ENCODE data around the gene PTK6.

PTK6 gene

GRCh38 chr20:63500151-63500901 is 36.9 kb downstream of the PTK6 start:
- H4K20me1 ChIP-seq (ENCODE audit: insufficient read depth, low read length) = no peaks in the 10 kb centered on the region
- no peaks in the 10 kb centered on the region for H3F3A ChIP-seq (ENCODE audit: insufficient read depth, low read length)
- H3K79me2 ChIP-seq (ENCODE audit: insufficient read depth, low read length) = no peaks in the 10 kb centered on the region
- 0 out of 2 replicates have a peak, but pooled peaks cover 6% of the 10 kb centered on the region for H3K9me3 ChIP-seq (ENCODE audit: low read length)
- no peak overlapping the region for H3K9ac ChIP-seq (ENCODE audit: low read length)
- no peak overlapping the region for H3K4me3 ChIP-seq (ENCODE audit: low read depth, low read length, poor library complexity, severe bottlenecking)
- H3K36me3 ChIP-seq (ENCODE audit: insufficient read depth, low read length) = no peaks in the 10 kb centered on the region; the same call in 1 of the 2 replicates
- TF ChIP-seq, protein P1, sequence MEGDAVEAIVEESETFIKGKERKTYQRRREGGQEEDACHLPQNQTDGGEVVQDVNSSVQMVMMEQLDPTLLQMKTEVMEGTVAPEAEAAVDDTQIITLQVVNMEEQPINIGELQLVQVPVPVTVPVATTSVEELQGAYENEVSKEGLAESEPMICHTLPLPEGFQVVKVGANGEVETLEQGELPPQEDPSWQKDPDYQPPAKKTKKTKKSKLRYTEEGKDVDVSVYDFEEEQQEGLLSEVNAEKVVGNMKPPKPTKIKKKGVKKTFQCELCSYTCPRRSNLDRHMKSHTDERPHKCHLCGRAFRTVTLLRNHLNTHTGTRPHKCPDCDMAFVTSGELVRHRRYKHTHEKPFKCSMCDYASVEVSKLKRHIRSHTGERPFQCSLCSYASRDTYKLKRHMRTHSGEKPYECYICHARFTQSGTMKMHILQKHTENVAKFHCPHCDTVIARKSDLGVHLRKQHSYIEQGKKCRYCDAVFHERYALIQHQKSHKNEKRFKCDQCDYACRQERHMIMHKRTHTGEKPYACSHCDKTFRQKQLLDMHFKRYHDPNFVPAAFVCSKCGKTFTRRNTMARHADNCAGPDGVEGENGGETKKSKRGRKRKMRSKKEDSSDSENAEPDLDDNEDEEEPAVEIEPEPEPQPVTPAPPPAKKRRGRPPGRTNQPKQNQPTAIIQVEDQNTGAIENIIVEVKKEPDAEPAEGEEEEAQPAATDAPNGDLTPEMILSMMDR (IDR thresholded peaks at IDR 0.05; ENCODE audit: low read length) = no peak
- TF ChIP-seq EZH2 (IDR thresholded peaks at IDR 0.05; ENCODE audit: borderline replicate concordance, low read length) = no peak
- no peak overlapping the region for H3K27ac ChIP-seq (ENCODE audit: low read depth, low read length, poor library complexity, severe bottlenecking)
- H2AFZ ChIP-seq (ENCODE audit: low read length) = no peak overlapping the region
- no peaks in the 10 kb centered on the region for H3K9me2 ChIP-seq (ENCODE audit: low read depth, low read length)
- H3K4me1 ChIP-seq (ENCODE audit: insufficient read depth, low read length, severe bottlenecking) = peaks cover 9% of the 10 kb centered on the region
- H3K4me2 ChIP-seq (ENCODE audit: low read length) = no peak overlapping the region
- H3K27me3 ChIP-seq (ENCODE audit: insufficient read depth, low read length) = peaks cover 12% of the 10 kb centered on the region

DNA sequence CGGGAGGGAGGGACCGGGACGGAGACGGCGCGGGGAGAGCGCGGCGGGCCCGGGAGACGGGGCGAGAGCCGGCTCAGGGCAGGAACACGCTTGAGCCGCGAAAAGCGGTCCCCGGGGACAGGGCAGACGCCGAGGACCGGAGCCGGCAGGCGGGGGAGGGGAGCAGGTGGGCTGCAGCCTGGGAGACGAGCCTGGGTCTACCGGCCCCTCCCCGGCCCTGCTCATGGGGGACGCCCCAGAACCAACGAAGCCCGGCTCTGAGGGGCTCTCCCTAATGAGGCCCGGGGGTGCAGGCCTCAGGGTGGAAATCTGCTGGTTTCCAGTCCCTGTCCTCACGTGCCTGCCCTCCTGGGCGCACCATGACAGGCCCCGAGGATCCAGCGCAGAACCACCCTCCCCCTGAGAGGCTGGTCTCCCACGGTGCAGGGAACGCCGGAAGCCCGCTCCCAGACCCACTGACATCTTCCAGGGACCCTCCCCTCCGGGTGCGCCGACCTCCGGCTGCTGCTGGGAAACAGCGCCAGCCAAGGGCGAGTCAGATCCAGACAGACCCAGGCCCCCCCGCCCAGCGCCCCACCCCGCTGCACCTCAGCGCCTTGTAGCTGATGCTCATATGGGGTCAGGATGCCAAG is 37.7 kb downstream of the PTK6 start:
- Histone ChIP-seq H3K79me2 (ENCODE audit: insufficient read depth, low read length) (no peaks in the 10 kb centered on the region), H2AFZ (ENCODE audit: low read length) (no peak overlapping the region), H4K20me1 (ENCODE audit: insufficient read depth, low read length) (no peaks in the 10 kb centered on the region), H3K27ac (ENCODE audit: low read depth, low read length, poor library complexity, severe bottlenecking) (no peak overlapping the region), H3K9me3 (ENCODE audit: low read length) (no peaks in the 10 kb centered on the region), H3K4me2 (ENCODE audit: low read length) (peak overlapping the region; percentile 26; the same call in 1 of the 2 replicates), H3K4me3 (ENCODE audit: low read depth, low read length, poor library complexity, severe bottlenecking) (peak overlapping the region; percentile 49), H3F3A (ENCODE audit: insufficient read depth, low read length) (no peaks in the 10 kb centered on the region), H3K4me1 (ENCODE audit: insufficient read depth, low read length, severe bottlenecking) (peaks cover 9% of the 10 kb centered on the region), H3K36me3 (ENCODE audit: insufficient read depth, low read length) (no peaks in the 10 kb centered on the region), H3K9ac (ENCODE audit: low read length) (no peak overlapping the region), H3K9me2 (ENCODE audit: low read depth, low read length) (no peaks in the 10 kb centered on the region), H3K27me3 (ENCODE audit: insufficient read depth, low read length) (peaks cover 3% of the 10 kb centered on the region)
- TF ChIP-seq, protein P1 (IDR thresholded peaks at IDR 0.05; ENCODE audit: low read length) = no peak
- TF ChIP-seq EZH2 (IDR thresholded peaks at IDR 0.05; ENCODE audit: borderline replicate concordance, low read length) = no peak

DNA sequence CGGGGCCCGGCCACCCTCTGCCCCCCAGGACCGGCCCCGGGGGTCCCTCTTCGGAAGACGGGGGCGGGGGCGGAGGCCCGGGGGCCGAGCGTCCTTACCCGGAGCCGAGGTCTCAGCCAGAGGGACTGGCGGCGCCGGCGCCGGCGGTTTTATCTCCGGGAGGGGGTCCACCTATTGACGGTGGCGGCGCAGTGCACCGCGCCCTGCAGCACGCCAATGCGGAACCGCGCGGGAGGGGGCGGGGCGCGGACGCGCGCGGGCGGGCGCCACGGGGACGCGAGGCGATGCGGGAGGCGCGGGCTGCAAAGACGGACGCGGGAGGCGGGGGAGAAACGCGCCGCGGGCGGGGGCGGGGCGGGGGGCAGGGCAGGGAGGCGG is 38.2 kb downstream of the PTK6 start, which contains the start of gene EEF1A2:
Gene EEF1A2, minus strand, starts transcription at position 124 of the 378 bp plus-strand sequence. CDS start 1,320 bp downstream, outside the sequence.
- H3K36me3 ChIP-seq (ENCODE audit: insufficient read depth, low read length) = no peaks in the 10 kb centered on the region
- H3K4me2 ChIP-seq (ENCODE audit: low read length) = peak within 1 kb of the TSS; percentile 54
- H3K9ac ChIP-seq (ENCODE audit: low read length) = no peak within 1 kb of the TSS
- peaks cover 9% of the 10 kb centered on the region for H3K4me1 ChIP-seq (ENCODE audit: insufficient read depth, low read length, severe bottlenecking)
- H4K20me1 ChIP-seq (ENCODE audit: insufficient read depth, low read length) = no peaks in the 10 kb centered on the region
- no peak for TF ChIP-seq EZH2 (IDR thresholded peaks at IDR 0.05; ENCODE audit: borderline replicate concordance, low read length)
- TF ChIP-seq, protein P1 (IDR thresholded peaks at IDR 0.05; ENCODE audit: low read length) = peak; percentile 17; the same call in 1 of the 2 replicates
- no peaks in the 10 kb centered on the region for H3K79me2 ChIP-seq (ENCODE audit: insufficient read depth, low read length)
- no peaks in the 10 kb centered on the region; the same call in 1 of the 2 replicates for H3K27me3 ChIP-seq (ENCODE audit: insufficient read depth, low read length)
- H2AFZ ChIP-seq (ENCODE audit: low read length) = no peak within 1 kb of the TSS
- no peaks in the 10 kb centered on the region for H3F3A ChIP-seq (ENCODE audit: insufficient read depth, low read length)
- no peaks in the 10 kb centered on the region for H3K9me3 ChIP-seq (ENCODE audit: low read length)
- H3K27ac ChIP-seq (ENCODE audit: low read depth, low read length, poor library complexity, severe bottlenecking) = no peak within 1 kb of the TSS
- H3K4me3 ChIP-seq (ENCODE audit: low read depth, low read length, poor library complexity, severe bottlenecking) = peak within 1 kb of the TSS; percentile 49
- H3K9me2 ChIP-seq (ENCODE audit: low read depth, low read length) = no peaks in the 10 kb centered on the region
